Measurements from ENCODE around the gene TM4SF18. TPM values are rescaled to one million over a fixed set of nuclear protein-coding genes. Genes with fewer than 3 reads are reported as not detected.

TM4SF18 gene, protein sequence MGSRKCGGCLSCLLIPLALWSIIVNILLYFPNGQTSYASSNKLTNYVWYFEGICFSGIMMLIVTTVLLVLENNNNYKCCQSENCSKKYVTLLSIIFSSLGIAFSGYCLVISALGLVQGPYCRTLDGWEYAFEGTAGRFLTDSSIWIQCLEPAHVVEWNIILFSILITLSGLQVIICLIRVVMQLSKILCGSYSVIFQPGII
- total RNA-seq = 0.56 and 2.2 TPM in 2 replicates

GRCh38 chr3:149333176-149333859 is at the start of gene TM4SF18:
TM4SF18 (minus strand) TSS chr3:149333636; CDS start chr3:149333382, 254 bp downstream.

GRCh38 chr3:149377408-149378364 is 44.2 kb upstream of the TM4SF18 start, which contains the start of gene TM4SF1:
TM4SF1 (minus strand) TSS chr3:149377649; CDS start chr3:149377547, 102 bp downstream.

Other genes with a start within 250 kb of the TM4SF18 start
- gene HLTF, start 247.1 kb downstream of the TM4SF18 start, total RNA-seq = 27.7 and 45.3 TPM in 2 replicates
- 22.3 and 27.7 TPM in 2 replicates for gene HPS3, start 204.0 kb downstream of the TM4SF18 start, total RNA-seq
- 1.0 and 1.8 TPM in 2 replicates for gene CP, start 111.8 kb downstream of the TM4SF18 start, total RNA-seq
- 68.7 and 157 TPM in 2 replicates for gene TM4SF1, start 44.0 kb upstream of the TM4SF18 start, total RNA-seq
- gene TM4SF4, start 141.1 kb upstream of the TM4SF18 start, total RNA-seq = not detected in 2 replicates